Activated T-cell treated with anti-CD3 and anti-CD28 coated beads for 4 hours (primary cell): Measurements from ENCODE around the gene HLA-DRA.

Experiments used
- DNase-seq: peaks from one replicate; pipeline ENCODE4 v3.0.0-alpha.2; 2020

The HLA-DRA gene

GRCh38 chr6:32483968-32484613, 44.4 kb downstream of the HLA-DRA start:
- no peak for DNase-seq

- no peak for DNase-seq
Observed at GRCh38 chr6:32484614-32484998, 44.9 kb downstream of the HLA-DRA start.

GRCh38 chr6:32488083-32488482, 48.4 kb downstream of the HLA-DRA start:
- DNase-seq: no peak

GRCh38 chr6:32491700-32492099, 52.0 kb downstream of the HLA-DRA start:
- DNase-seq: no peak

GRCh38 chr6:32492351-32492750, 52.7 kb downstream of the HLA-DRA start:
- no peak for DNase-seq
